GM12865 (cell line): ENCODE results near the gene ARRDC2.

ENCODE experiments used
- DNase-seq: peaks from one replicate; pipeline ENCODE4 v3.0.0; 2010; ENCODE audit warnings: low read depth
- H3K4me3 ChIP-seq: 2 replicates; pipeline ENCODE4 v1.5.1; 2011; ENCODE audit warnings: mild to moderate bottlenecking, low read depth, low read length, control low read depth
- TF ChIP-seq, protein P1 (sequence below): IDR thresholded peaks from 2 replicates; pipeline ENCODE4 v1.5.1; 2011; ENCODE audit warnings: low read length, control low read depth, low read depth, inconsistent platforms; ENCODE audit not compliant: insufficient read depth; ENCODE audit errors: missing control alignments

Gene ARRDC2

DNA sequence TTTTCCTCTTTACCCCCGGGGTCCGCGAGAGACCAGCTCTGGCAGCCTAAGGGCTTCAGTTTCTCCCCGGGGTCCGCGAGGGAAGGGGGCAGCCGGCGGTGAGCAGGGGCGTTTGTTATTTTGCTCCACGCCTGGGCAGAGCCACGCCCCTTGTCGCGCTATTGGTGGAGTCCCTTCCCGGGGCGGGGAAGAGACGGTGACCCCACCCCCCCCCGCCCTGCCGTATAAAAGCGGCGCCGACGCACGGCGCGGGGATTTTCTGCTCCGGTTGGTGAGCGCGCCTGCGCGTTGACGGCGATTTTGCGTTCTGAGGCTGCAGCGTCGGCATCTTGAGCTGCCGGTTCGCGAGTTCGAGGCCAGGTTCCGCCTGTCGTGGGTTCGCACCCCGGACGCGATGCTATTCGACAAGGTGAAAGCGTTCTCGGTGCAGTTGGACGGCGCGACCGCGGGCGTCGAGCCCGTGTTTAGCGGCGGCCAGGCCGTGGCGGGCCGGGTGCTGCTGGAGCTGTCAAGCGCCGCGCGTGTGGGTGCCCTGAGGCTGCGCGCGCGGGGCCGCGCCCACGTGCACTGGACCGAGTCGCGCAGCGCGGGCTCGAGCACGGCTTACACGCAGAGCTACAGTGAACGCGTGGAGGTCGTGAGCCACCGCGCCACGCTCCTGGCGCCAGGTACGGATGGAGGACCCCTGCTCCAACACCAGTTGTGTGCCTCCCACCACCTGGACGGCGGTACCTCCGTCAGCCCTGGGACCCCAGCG, at the start of gene ARRDC2:
Gene ARRDC2, plus strand, starts transcription at position 254 of the 757 bp plus-strand sequence. Its CDS starts 141 bp downstream, at position 395.
- H3K4me3 ChIP-seq: peak within 1 kb of the TSS; percentile 37
- TF ChIP-seq, protein P1, sequence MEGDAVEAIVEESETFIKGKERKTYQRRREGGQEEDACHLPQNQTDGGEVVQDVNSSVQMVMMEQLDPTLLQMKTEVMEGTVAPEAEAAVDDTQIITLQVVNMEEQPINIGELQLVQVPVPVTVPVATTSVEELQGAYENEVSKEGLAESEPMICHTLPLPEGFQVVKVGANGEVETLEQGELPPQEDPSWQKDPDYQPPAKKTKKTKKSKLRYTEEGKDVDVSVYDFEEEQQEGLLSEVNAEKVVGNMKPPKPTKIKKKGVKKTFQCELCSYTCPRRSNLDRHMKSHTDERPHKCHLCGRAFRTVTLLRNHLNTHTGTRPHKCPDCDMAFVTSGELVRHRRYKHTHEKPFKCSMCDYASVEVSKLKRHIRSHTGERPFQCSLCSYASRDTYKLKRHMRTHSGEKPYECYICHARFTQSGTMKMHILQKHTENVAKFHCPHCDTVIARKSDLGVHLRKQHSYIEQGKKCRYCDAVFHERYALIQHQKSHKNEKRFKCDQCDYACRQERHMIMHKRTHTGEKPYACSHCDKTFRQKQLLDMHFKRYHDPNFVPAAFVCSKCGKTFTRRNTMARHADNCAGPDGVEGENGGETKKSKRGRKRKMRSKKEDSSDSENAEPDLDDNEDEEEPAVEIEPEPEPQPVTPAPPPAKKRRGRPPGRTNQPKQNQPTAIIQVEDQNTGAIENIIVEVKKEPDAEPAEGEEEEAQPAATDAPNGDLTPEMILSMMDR: no peak
- DNase-seq: peak; percentile 90

DNA sequence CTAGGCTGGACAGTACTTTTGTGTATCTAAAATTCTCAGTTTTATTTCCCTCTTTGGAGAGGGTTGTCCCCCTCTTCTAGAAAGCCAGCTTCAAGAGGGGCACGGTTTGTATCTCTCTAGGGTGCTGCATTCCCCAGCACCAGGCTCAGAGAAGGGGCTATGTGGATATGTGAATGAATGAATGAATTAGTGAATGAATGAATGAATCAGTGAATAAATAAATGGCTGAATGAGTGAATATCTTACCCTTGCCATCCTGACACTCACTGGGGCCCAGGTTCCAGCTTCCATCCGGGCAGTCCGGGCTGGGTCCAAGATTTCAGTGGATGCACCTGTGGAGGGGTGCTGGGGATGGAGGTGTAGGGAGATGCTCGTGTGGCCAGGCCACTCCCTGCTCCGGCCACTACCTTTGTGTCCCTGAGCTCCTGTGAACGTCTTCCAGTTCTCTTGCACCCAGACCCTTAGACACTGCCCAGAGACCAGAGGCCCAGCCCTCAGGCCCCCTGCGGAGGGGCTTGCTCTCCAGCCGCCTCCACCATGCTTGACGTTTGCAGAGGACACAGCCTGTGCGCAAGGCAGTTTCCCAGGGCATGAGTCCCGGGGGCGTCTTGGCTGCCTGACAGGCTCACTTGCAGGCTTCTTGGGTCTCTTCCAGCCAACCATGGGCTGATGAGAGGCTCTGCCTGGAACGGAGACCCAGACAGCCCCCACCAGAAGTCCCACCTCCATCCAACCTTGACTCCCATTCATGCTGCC, 43.9 kb upstream of the ARRDC2 start:
- DNase-seq: no peak
- TF ChIP-seq, protein P1: no peak
- H3K4me3 ChIP-seq: no peak overlapping the region

DNA sequence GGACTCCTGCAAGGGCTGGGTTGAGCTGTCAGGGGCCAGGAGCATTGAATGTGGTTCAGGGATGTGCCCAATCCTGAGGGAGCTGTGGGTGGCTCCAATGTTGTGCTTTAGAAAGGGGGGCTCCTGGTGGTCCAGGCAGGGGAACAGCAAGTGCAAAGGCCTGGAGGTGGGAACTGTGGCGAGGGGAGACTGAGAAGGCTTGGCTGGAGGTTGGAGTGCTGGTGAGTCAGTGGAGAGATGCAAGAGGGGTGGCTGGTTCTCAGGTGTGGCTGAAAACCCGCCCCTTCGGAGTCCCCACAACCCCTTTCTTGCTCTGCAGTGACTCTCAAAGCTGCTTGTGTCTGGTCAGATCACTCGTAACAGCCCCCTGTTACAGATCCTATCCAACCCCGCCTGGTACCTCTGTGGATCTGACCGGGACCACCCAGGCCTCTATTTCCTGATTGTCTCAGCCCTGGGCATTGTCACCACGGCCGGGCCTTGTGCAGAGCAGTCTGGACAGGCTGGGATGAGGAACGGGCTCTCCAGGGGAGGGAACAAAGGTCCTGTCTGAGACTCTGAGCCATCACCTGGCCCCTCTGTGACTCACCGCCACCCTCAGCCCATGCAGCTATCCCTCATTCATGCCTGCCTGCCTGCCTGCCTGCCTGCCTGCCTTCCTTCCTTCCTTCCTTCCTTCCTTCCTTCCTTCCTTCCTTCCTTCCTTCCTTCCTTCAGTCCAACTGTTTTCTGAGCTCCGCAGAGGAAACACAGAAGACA, 42.4 kb upstream of the ARRDC2 start:
- DNase-seq: no peak
- H3K4me3 ChIP-seq: no peak overlapping the region
- TF ChIP-seq, protein P1: no peak

DNA sequence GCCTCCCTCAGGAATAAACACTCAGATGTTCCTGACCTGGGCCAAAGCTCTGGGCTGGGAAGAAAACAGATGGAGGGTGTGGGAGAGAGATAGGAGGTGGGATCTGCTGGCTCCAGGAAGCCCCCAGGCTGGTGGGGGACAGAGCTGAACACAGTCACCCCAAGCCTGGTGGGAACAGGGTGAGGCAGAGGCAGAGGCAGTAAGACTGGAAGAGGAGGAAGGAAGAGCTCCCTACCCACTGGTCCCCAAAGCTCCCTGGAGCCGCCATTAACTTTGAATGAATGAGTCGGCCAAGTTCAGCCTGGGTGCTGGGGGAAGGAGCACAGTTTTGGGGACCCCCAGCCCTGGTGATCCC, 41.9 kb upstream of the ARRDC2 start:
- no peak for DNase-seq
- no peak overlapping the region for H3K4me3 ChIP-seq
- TF ChIP-seq, protein P1: no peak

DNA sequence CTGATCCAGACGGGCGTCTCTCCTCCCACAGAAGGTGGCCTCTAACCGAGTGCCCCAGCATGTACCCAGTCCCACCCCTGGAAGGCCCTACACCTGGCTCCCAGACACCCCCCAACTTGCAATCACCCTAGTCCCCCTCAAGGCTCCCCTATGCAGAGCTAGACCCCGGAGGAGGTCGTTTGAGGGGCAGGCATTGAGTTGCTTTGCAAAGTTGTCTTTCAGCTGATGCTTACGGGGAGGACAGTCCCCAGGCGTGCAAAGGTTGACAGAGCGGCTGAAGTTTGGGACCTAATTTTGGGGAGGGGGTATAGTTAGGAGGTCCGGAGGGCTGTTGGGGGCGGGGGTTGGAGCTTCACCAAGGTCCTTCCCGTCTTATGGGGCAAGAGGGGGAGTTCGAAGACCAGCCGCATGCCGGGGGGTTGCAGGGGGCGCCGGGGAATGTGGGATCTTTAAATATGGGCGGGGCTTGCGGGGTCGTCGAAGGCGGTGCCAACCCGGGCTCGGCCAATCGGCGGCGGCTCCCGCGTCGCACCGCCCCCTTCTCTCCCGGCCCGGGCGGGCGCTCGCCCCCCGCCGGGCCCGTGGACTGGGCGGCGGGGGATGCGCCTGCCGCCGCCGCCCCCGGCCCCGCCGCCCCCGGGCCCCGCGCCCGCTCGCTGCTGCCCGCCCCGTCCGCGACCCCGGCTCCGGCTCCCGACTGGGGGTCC, 41.3 kb upstream of the ARRDC2 start, which contains the start of gene KCNN1:
Gene KCNN1, plus strand, starts transcription at position 558 of the 707 bp plus-strand sequence. CDS start 6,782 bp downstream, outside the sequence.
- H3K4me3 ChIP-seq: no peak within 1 kb of the TSS
- no peak for DNase-seq
- TF ChIP-seq, protein P1: no peak

DNA sequence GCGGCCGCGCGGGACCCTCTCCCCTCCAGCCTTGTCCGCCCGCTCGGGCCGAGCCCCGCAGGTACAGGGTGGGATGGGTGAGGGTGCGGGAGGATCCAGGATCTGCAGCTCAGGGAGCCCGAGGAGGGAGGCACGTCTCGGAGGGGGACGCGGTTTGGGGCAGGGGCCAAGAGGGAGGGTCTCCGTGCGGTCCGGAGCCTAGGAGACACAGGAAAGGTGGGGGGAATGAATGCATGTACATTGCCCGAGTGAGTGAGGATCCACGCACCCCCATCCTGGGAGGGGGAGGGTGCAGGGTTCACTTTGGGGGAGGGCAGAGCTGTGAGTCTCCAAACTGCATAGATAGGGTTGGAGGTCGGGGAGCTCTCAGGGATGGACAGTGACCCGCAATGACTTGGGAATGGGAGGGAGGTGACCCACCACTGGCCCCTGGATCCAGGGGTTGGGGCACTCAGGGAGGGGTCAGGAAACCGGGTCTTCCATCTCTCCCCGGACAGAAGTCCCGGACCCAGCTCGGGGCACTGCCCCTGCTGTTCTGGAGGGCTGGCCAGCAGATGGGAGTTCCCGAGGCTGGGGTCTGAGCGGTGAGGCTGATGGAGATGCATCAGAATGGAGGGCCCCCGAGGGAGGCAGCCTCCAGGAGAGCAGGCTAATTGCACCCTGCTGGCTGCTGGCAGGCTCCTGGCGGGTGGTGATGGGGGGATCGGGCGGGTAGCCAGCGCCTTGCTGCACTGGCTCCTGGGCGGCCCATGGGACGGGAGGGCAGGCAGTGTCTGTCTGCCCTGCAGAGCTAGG, 40.5 kb upstream of the ARRDC2 start:
- no peak overlapping the region for H3K4me3 ChIP-seq
- DNase-seq: no peak
- TF ChIP-seq, protein P1: no peak
